B cell (primary cell): ENCODE measurements around the gene S100G.

Source experiments
- CTCF ChIP-seq: fragments of 200-600 bp; IDR thresholded peaks from one replicate; pipeline ENCODE4 v1.8.0; 2022; ENCODE audit warnings: antibody characterized with exemption, mild to moderate bottlenecking
- EZH2 ChIP-seq: IDR thresholded peaks from 2 replicates; pipeline ENCODE4 v1.6.1; 2012; ENCODE audit warnings: borderline replicate concordance, low read depth, mild to moderate bottlenecking, moderate library complexity, low read length; ENCODE audit not compliant: insufficient read depth, poor library complexity, severe bottlenecking

- TF ChIP-seq CTCF (no peak), EZH2 (no peak)
Measured at GRCh38 chrX:16687514-16687913, 37.6 kb downstream of the S100G start.
